A549 (cell line): ENCODE data around the gene OTUB2. TPM values are rescaled to one million over a fixed set of nuclear protein-coding genes. Genes with fewer than 3 reads are reported as not detected.

Source experiments
- ATAC-seq, 2 experiments: fragments of 200-7000 bp in 1 of 2; fragments of >200 bp in 1 of 2; cut with Nextera tagmentation in 1 of 2; cut with Tn5 transposase in 1 of 2; 3 replicates each; pipeline versions ENCODE4 v1.8.0 to v1.9.1; 2018 to 2020; ENCODE audit warnings: mild to moderate bottlenecking in 1 of 2, moderate library complexity in 1 of 2
- CTCF ChIA-PET: fragments of 300-600 bp; sonication (Branson Sonifier 250); formaldehyde crosslinking; extraction: SDS; loops from one replicate; lab custom pipeline; 2021; ENCODE audit warnings: antibody characterized with exemption, inconsistent platforms; lab: Yijun Ruan, JAX
- POLR2A ChIA-PET: fragments of 350-600 bp; formaldehyde crosslinking; extraction: SDS; loops from one replicate; lab custom pipeline; 2021; ENCODE audit warnings: antibody characterized with exemption, inconsistent platforms; lab: Yijun Ruan, JAX
- DNase-seq, 2 experiments: peaks; one replicate each; pipeline versions ENCODE4 v3.0.0 to v3.0.0-alpha.2; 2011 to 2016; ENCODE audit warnings: low read depth in 1 of 2, low spot score in 1 of 2
- FAIRE-seq: peaks from 2 replicates; lab custom pipeline; 2011; peaks lifted over from hg19 to GRCh38; lab: Jason Lieb, UNC
- H3K27ac ChIP-seq, 2 experiments: fragments of >200 bp; sonication (Bioruptor Twin); formaldehyde crosslinking; 3 replicates each; pipeline ENCODE4 v1.5.1; 2016 to 2017
- H3K4me1 ChIP-seq: fragments of >200 bp; sonication (Bioruptor Twin); formaldehyde crosslinking; 3 replicates; pipeline ENCODE4 v1.6.1; 2016
- H3K4me2 ChIP-seq: fragments of >200 bp; sonication (Bioruptor Twin); formaldehyde crosslinking; 3 replicates; pipeline ENCODE4 v1.6.1; 2016
- H3K4me3 ChIP-seq: fragments of >200 bp; sonication (Bioruptor Twin); formaldehyde crosslinking; 3 replicates; pipeline ENCODE4 v1.5.1; 2016
- H3K9me3 ChIP-seq: fragments of >200 bp; sonication (Bioruptor Twin); formaldehyde crosslinking; 3 replicates; pipeline ENCODE4 v1.6.1; 2016
- BHLHE40 ChIP-seq: IDR thresholded peaks from 2 replicates; pipeline ENCODE4 v1.6.1; 2012; ENCODE audit warnings: low read depth, low read length, inconsistent platforms
- CEBPB ChIP-seq, 2 experiments: fragments of >200 bp in 1 of 2; sonication (Bioruptor Twin) in 1 of 2; formaldehyde crosslinking in 1 of 2; IDR thresholded peaks; 2 replicates each; pipeline ENCODE4 v1.6.1; 2012 to 2016
- CHD2 ChIP-seq: fragments of 150-350 bp; IDR thresholded peaks from 2 replicates; pipeline ENCODE4 v1.6.1; 2014; ENCODE audit warnings: low read length; ENCODE audit not compliant: partially characterized antibody
- CHD4 ChIP-seq: fragments of 200-600 bp; sonication (generic); IDR thresholded peaks from 2 replicates; pipeline ENCODE4 v1.6.1; 2016; ENCODE audit warnings: antibody characterized with exemption, mild to moderate bottlenecking, borderline replicate concordance
- EP300 ChIP-seq, 2 experiments: fragments of >200 bp; sonication (Bioruptor Twin); formaldehyde crosslinking; IDR thresholded peaks; 2 replicates in 1 of 2; 3 replicates in 1 of 2; pipeline ENCODE4 v1.6.1; 2016 to 2017
- FOSL2 ChIP-seq, 2 experiments: fragments of 450-650 bp in 1 of 2; fragments of >200 bp in 1 of 2; sonication (Bioruptor Twin) in 1 of 2; formaldehyde crosslinking; IDR thresholded peaks; 2 replicates each; pipeline versions ENCODE4 v1.5.0 to v1.6.1; 2016 to 2020; ENCODE audit warnings: mild to moderate bottlenecking in 1 of 2, moderate library complexity in 1 of 2
- GATA3 ChIP-seq: IDR thresholded peaks from 2 replicates; pipeline ENCODE4 v1.6.1; 2012; ENCODE audit warnings: borderline replicate concordance
- HOXA7 ChIP-seq: fragments of 250-450 bp; sonication (Bioruptor Pico); IDR thresholded peaks from 2 replicates; pipeline ENCODE4 v1.5.0; 2020; ENCODE audit warnings: mild to moderate bottlenecking, moderate library complexity
- HOXB5 ChIP-seq: fragments of 250-450 bp; sonication (Bioruptor Pico); IDR thresholded peaks from 2 replicates; pipeline ENCODE4 v1.5.0; 2020; ENCODE audit warnings: mild to moderate bottlenecking, moderate library complexity
- MAX ChIP-seq: IDR thresholded peaks from 2 replicates; pipeline ENCODE4 v1.6.1; 2012
- MAZ ChIP-seq: fragments of 150-350 bp; IDR thresholded peaks from 2 replicates; pipeline ENCODE4 v1.6.1; 2014; ENCODE audit warnings: antibody characterized with exemption, low read depth, low read length, borderline replicate concordance
- PBX3 ChIP-seq: IDR thresholded peaks from 2 replicates; pipeline ENCODE4 v1.6.1; 2012
- PHF8 ChIP-seq: fragments of 200-600 bp; sonication (generic); IDR thresholded peaks from 2 replicates; pipeline ENCODE4 v1.6.1; 2016; ENCODE audit warnings: low read depth, mild to moderate bottlenecking, antibody characterized with exemption, moderate library complexity, borderline replicate concordance
- SMC3 ChIP-seq: fragments of >200 bp; sonication (Bioruptor Twin); formaldehyde crosslinking; IDR thresholded peaks from 3 replicates; pipeline ENCODE4 v1.6.1; 2018; ENCODE audit warnings: inconsistent platforms
- ZFP36 ChIP-seq: fragments of 450-650 bp; IDR thresholded peaks from 2 replicates; pipeline ENCODE4 v1.6.1; 2014; ENCODE audit warnings: borderline replicate concordance; ENCODE audit not compliant: partially characterized antibody
- WGBS: methylation state at CpG from one replicate; pipeline ENCODE4 v1.1.6; 2017; ENCODE audit errors: missing lambda C conversion rate; 5-methylcytosine and 5-hydroxymethylcytosine counted together
- polyA plus RNA-seq, 4 experiments: library from polyadenylated mRNA; depleted of rRNA in 3 of 4; stranded (reverse); fragments of >200 nt; fragmentation: RNase III in 1 of 4; extraction: RNeasy Plus Mini Kit Qiagen cat#74134 plus additional on column Dnase treatment in 1 of 4; gene quantifications; 2 replicates in 3 of 4; 3 replicates in 1 of 4; pipeline ENCODE4 v1.2.3, GENCODE V29; 2011 to 2017
- TF ChIP-seq, protein P1 (sequence below): fragments of 250-450 bp; sonication (Bioruptor Pico); IDR thresholded peaks from 2 replicates; pipeline ENCODE4 v1.5.0; 2021; ENCODE audit warnings: mild to moderate bottlenecking, moderate library complexity, borderline replicate concordance
- TF ChIP-seq, protein P2 (sequence below): fragments of >200 bp; sonication (Bioruptor Twin); formaldehyde crosslinking; IDR thresholded peaks from 2 replicates; pipeline ENCODE4 v1.6.1; 2016
- TF ChIP-seq, protein P3 (sequence below): fragments of 150-350 bp; IDR thresholded peaks from 2 replicates; pipeline ENCODE4 v1.6.1; 2014; ENCODE audit warnings: low read depth, mild to moderate bottlenecking, low read length
- TF ChIP-seq, protein P4 (sequence below): fragments of 200-600 bp; sonication (generic); IDR thresholded peaks from 2 replicates; pipeline ENCODE4 v1.6.1; 2016; ENCODE audit warnings: antibody characterized with exemption, mild to moderate bottlenecking, moderate library complexity
- TF ChIP-seq, protein P5 (sequence below): fragments of 250-450 bp; sonication (Bioruptor Pico); IDR thresholded peaks from 2 replicates; pipeline ENCODE4 v1.5.0; 2020; ENCODE audit warnings: low read depth, mild to moderate bottlenecking, moderate library complexity

OTUB2 gene
- polyA plus RNA-seq, 2 of the 4 experiments (the other 2 are of a cell fraction), result 1.2 to 2.5 TPM

DNA sequence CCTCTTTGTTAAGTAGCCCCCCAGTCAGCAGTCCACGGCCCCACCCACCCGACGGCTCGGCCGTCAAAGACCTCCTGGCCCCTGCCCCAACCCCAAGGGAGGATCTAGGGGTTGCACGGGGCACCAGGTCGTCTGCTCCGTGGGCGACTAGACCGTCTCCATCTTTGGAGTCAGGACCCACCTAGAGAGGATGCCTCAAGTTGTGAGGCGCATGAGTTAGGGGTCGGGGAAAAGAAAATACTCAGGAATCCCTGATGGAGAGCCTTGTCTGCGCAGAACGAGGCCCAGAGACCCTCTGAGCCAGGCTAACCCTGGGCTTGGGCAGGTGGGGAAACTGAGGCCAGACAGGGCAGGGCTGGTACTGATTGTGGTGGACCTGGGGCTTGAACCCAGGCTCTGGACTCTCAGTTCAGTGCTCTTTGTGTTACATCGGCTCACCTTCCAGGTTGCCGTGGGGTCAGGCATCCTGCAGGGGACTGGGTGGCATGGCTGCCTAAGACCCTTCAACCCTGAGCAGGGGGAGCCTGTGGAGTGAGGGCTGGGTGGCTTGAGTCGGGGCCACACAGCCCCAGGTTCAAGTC lies 839 bp downstream of the OTUB2 start:
- DNase-seq, result no peak
- WGBS, result 85% methylated on average over 8 of the region's 17 CpGs
- POLR2A ChIA-PET, result interaction anchor here (0.8 kb wide), 1 partner anchor 10 kb away, joined by 3 read pairs; no protein-coding TSS in a partner anchor
- Histone ChIP-seq H3K4me3 (peak overlapping the region; percentile 70), H3K9me3 (no peaks in the 10 kb centered on the region), H3K27ac (peak overlapping the region; percentile 82 to 95), H3K4me1 (peaks cover 10% of the 10 kb centered on the region; the same call in 2 of the 3 replicates), H3K4me2 (peak overlapping the region; percentile 82)
- TF ChIP-seq MAX (no peak), ZFP36 (no peak), HOXA7 (no peak), CHD4 (no peak), FOSL2 (IDR thresholded peaks at IDR 0.05) (no peak), FOSL2 (CRISPR knock-in tag; IDR thresholded peaks at IDR 0.05) (no peak), GATA3 (no peak), BHLHE40 (no peak), CHD2 (no peak), EP300 (IDR thresholded peaks at IDR 0.05) (no peak), HOXB5 (no peak)
- TF ChIP-seq, protein P1, sequence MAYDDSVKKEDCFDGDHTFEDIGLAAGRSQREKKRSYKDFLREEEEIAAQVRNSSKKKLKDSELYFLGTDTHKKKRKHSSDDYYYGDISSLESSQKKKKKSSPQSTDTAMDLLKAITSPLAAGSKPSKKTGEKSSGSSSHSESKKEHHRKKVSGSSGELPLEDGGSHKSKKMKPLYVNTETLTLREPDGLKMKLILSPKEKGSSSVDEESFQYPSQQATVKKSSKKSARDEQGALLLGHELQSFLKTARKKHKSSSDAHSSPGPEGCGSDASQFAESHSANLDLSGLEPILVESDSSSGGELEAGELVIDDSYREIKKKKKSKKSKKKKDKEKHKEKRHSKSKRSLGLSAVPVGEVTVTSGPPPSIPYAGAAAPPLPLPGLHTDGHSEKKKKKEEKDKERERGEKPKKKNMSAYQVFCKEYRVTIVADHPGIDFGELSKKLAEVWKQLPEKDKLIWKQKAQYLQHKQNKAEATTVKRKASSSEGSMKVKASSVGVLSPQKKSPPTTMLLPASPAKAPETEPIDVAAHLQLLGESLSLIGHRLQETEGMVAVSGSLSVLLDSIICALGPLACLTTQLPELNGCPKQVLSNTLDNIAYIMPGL (CRISPR knock-in tag), result no peak
- TF ChIP-seq, protein P2, sequence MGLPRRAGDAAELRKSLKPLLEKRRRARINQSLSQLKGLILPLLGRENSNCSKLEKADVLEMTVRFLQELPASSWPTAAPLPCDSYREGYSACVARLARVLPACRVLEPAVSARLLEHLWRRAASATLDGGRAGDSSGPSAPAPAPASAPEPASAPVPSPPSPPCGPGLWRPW, result no peak
- TF ChIP-seq, protein P3, sequence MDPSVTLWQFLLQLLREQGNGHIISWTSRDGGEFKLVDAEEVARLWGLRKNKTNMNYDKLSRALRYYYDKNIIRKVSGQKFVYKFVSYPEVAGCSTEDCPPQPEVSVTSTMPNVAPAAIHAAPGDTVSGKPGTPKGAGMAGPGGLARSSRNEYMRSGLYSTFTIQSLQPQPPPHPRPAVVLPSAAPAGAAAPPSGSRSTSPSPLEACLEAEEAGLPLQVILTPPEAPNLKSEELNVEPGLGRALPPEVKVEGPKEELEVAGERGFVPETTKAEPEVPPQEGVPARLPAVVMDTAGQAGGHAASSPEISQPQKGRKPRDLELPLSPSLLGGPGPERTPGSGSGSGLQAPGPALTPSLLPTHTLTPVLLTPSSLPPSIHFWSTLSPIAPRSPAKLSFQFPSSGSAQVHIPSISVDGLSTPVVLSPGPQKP, result no peak
- TF ChIP-seq, protein P4, sequence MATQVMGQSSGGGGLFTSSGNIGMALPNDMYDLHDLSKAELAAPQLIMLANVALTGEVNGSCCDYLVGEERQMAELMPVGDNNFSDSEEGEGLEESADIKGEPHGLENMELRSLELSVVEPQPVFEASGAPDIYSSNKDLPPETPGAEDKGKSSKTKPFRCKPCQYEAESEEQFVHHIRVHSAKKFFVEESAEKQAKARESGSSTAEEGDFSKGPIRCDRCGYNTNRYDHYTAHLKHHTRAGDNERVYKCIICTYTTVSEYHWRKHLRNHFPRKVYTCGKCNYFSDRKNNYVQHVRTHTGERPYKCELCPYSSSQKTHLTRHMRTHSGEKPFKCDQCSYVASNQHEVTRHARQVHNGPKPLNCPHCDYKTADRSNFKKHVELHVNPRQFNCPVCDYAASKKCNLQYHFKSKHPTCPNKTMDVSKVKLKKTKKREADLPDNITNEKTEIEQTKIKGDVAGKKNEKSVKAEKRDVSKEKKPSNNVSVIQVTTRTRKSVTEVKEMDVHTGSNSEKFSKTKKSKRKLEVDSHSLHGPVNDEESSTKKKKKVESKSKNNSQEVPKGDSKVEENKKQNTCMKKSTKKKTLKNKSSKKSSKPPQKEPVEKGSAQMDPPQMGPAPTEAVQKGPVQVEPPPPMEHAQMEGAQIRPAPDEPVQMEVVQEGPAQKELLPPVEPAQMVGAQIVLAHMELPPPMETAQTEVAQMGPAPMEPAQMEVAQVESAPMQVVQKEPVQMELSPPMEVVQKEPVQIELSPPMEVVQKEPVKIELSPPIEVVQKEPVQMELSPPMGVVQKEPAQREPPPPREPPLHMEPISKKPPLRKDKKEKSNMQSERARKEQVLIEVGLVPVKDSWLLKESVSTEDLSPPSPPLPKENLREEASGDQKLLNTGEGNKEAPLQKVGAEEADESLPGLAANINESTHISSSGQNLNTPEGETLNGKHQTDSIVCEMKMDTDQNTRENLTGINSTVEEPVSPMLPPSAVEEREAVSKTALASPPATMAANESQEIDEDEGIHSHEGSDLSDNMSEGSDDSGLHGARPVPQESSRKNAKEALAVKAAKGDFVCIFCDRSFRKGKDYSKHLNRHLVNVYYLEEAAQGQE, result no peak
- FAIRE-seq, result no peak
- ATAC-seq, result no peak
- CTCF ChIA-PET, result interaction anchor here (1.1 to 1.7 kb wide), 2 partner anchors 87 to 112 kb away, joined by 3 read pairs; no protein-coding TSS in a partner anchor

DNA sequence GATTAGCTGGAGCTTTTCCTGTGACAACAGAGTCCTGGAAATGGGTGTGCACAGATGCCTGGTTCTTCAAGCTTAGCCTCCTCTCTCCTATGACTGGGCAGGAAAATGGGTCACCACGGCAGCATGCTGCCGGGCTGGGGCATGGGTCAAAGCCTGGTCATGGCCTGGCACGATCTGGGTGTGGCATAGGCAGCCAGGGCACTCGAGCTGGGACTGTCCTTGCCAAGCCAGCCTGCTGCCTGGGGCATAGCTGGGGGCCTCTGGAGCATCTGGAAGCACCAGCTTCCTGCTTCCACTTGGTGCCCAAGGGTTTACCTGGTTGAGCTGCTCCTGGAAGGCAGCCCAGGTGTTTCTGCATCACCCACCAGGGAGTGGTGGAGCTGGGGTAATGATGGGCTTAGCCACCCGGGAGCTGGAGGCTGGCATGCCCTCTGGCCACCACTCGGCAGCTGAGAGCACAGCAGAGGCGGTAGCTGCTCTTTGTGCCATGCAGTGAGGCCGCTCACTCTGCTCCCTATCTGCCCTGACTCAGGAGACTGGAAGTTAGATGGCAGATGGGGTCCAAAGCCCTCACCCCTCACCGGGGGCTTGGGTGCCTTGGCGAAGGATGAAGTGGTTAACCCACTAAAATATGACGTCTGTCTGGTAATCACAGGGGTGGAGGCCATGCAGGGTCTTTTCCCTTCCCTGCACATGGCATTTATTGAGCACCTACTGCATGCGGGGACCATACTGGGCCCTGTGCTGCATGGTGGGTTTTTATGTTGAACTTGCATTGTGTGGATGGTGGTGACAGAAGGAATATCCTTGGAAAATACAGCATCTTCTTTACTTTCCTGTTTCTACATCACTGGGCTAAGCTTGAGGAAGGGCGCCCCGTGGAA lies 1.7 kb downstream of the OTUB2 start:
- Histone ChIP-seq H3K27ac (no peak overlapping the region), H3K9me3 (no peaks in the 10 kb centered on the region), H3K4me3 (no peak overlapping the region), H3K4me1 (peaks cover 10% of the 10 kb centered on the region; the same call in 2 of the 3 replicates), H3K4me2 (peak overlapping the region; percentile 82)
- ChIA-PET POLR2A (no interaction called here), CTCF (interaction anchor here (1.0 to 1.7 kb wide), 6 partner anchors 8 to 111 kb away, joined by 3 to 7 read pairs (median 4); no protein-coding TSS in a partner anchor)
- no peak for ATAC-seq
- TF ChIP-seq CHD4 (no peak), CEBPB (IDR thresholded peaks at IDR 0.05) (no peak), FOSL2 (IDR thresholded peaks at IDR 0.05) (no peak), FOSL2 (CRISPR knock-in tag; IDR thresholded peaks at IDR 0.05) (no peak), PHF8 (no peak), MAZ (no peak), PBX3 (no peak), SMC3 (no peak), HOXB5 (no peak)
- TF ChIP-seq, protein P5, sequence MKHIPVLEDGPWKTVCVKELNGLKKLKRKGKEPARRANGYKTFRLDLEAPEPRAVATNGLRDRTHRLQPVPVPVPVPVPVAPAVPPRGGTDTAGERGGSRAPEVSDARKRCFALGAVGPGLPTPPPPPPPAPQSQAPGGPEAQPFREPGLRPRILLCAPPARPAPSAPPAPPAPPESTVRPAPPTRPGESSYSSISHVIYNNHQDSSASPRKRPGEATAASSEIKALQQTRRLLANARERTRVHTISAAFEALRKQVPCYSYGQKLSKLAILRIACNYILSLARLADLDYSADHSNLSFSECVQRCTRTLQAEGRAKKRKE (CRISPR knock-in tag), result no peak
- TF ChIP-seq, protein P2, result no peak
- TF ChIP-seq, protein P1 (CRISPR knock-in tag), result no peak
- no peak for DNase-seq
- no peak for FAIRE-seq
- WGBS, result 80% methylated on average over 10 of the region's 14 CpGs
